DMS153 (cell line): ENCODE results near the gene CUL1.

Source experiments
- DNase-seq: peaks from one replicate; lab custom pipeline; 2025; lab: John Stamatoyannopoulos, UW

The CUL1 gene

GRCh38 chr7:148804343-148805235, 105.9 kb downstream of the CUL1 start:
- no peak for DNase-seq

GRCh38 chr7:148806187-148806586, 107.5 kb downstream of the CUL1 start:
- DNase-seq, result no peak

GRCh38 chr7:148807436-148807835, 108.7 kb downstream of the CUL1 start:
- DNase-seq, result no peak

- no peak for DNase-seq
Measured at GRCh38 chr7:148809856-148810255, 111.2 kb downstream of the CUL1 start.

- DNase-seq, result no peak
Measured at GRCh38 chr7:148811892-148812291, 113.2 kb downstream of the CUL1 start.

GRCh38 chr7:148813890-148814289, 115.2 kb downstream of the CUL1 start:
- no peak for DNase-seq

GRCh38 chr7:148814922-148815559, 116.3 kb downstream of the CUL1 start:
- DNase-seq, result no peak

GRCh38 chr7:148815612-148816011, 116.9 kb downstream of the CUL1 start:
- peak; percentile 74 for DNase-seq

GRCh38 chr7:148819697-148820360, 121.1 kb downstream of the CUL1 start:
- no peak for DNase-seq

- no peak for DNase-seq
Measured at GRCh38 chr7:148821422-148821821, 122.7 kb downstream of the CUL1 start.

GRCh38 chr7:148824864-148825263, 126.2 kb downstream of the CUL1 start:
- no peak for DNase-seq

- no peak for DNase-seq
Measured at GRCh38 chr7:148825338-148825737, 126.6 kb downstream of the CUL1 start.

- no peak for DNase-seq
Measured at GRCh38 chr7:148828965-148829364, 130.3 kb downstream of the CUL1 start.

- DNase-seq, result no peak
Measured at GRCh38 chr7:148830897-148831692, 132.4 kb downstream of the CUL1 start.

- DNase-seq, result no peak
Measured at GRCh38 chr7:148831782-148832181, 133.1 kb downstream of the CUL1 start.

- DNase-seq, result no peak
Measured at GRCh38 chr7:148834605-148835004, 135.9 kb downstream of the CUL1 start.

- no peak for DNase-seq
Measured at GRCh38 chr7:148835854-148836253, 137.2 kb downstream of the CUL1 start.

- no peak for DNase-seq
Measured at GRCh38 chr7:148838905-148839304, 140.2 kb downstream of the CUL1 start.

- no peak for DNase-seq
Measured at GRCh38 chr7:148847815-148848734, 149.4 kb downstream of the CUL1 start.

- DNase-seq, result no peak
Measured at GRCh38 chr7:148849393-148850098, 150.8 kb downstream of the CUL1 start.
